Brain microvascular endothelial cell (primary cell): ENCODE measurements around the gene TEX2.
"Not testable (repeated sequence)": the region's sequence is repeated elsewhere in the genome, so short reads cannot be mapped to it uniquely, and the experiment has no call there.

ENCODE experiments used
- DNase-seq: peaks from one replicate; pipeline ENCODE4 v3.0.0-alpha.2; 2020
- H3K27ac ChIP-seq: fragments of 250-450 bp; sonication (Bioruptor Pico); 2 replicates; pipeline ENCODE4 v1.5.1; 2020; ENCODE audit warnings: mild to moderate bottlenecking, moderate library complexity
- H3K27me3 ChIP-seq: fragments of 250-450 bp; sonication (Bioruptor Pico); replicated peaks from 2 replicates; pipeline ENCODE4 v1.5.1; 2020; ENCODE audit warnings: mild to moderate bottlenecking
- H3K36me3 ChIP-seq: fragments of 250-450 bp; sonication (Bioruptor Pico); replicated peaks from 2 replicates; pipeline ENCODE4 v1.5.1; 2020; ENCODE audit warnings: mild to moderate bottlenecking
- H3K4me3 ChIP-seq: 2 replicates; pipeline ENCODE4 v1.5.1; 2011; ENCODE audit warnings: low read depth, mild to moderate bottlenecking, control low read depth, low read length, moderate library complexity
- in situ Hi-C: cut with HindIII; loops from 2 replicates; pipeline ENCODE4 v1.10.0; 2017; ENCODE audit warnings: low sequenced_read_pairs, low pct_ligation_motif_present
- TF ChIP-seq, protein P1 (sequence below): IDR thresholded peaks from 2 replicates; pipeline ENCODE4 v1.5.1; 2011; ENCODE audit warnings: low read depth, mild to moderate bottlenecking, moderate library complexity, low read length, control low read depth, inconsistent platforms; ENCODE audit errors: missing control alignments

The TEX2 gene

DNA sequence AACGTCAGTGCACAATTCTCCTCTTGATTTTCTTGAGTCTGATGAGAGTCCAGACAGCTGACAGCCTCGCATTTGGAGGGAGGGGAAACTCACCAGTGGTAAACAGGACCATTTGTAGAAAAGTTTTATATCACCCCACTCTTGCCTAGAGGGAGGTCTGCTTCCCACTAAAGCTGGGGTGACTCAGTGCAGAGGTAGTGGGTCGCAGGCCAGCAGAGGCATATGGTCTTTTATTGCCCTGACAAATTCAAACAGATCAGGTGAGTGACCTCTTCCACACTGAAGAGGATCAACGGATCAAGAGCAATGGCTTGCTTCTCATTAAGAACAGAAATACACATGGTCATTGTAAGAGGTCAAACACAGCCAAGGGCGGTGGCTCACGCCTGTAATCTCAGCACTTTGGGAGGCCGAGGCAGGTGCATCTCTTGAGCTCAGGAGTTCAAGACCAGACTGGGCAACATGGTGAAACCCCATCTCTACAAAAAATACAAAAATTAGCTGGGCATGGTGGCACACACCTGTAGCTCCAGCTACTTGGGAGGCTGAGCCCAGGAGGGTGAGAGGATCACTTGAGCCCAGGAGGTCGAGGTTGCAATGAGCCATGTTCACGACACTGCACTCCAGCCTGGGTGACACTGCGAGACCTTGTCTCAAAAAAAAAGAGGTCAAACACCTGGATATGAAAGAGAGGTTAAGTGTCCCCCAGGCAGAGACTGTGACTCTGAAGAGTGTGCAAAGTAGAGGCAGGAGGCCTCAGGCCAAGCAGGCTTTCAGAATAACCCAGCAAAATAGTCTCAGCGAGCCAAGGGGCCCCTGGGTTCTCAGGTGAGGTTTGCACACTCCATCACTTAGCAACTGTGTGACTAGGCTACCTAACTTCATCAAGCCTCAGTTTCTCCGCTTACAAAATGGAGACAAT, 76.6 kb downstream of the TEX2 start:
- in situ Hi-C loops, result no loop called here
- DNase-seq, result no peak
- Histone ChIP-seq H3K36me3 (no peaks in the 10 kb centered on the region), H3K27me3 (no peaks in the 10 kb centered on the region), H3K4me3 (no peak overlapping the region), H3K27ac (no peak overlapping the region)
- TF ChIP-seq, protein P1, sequence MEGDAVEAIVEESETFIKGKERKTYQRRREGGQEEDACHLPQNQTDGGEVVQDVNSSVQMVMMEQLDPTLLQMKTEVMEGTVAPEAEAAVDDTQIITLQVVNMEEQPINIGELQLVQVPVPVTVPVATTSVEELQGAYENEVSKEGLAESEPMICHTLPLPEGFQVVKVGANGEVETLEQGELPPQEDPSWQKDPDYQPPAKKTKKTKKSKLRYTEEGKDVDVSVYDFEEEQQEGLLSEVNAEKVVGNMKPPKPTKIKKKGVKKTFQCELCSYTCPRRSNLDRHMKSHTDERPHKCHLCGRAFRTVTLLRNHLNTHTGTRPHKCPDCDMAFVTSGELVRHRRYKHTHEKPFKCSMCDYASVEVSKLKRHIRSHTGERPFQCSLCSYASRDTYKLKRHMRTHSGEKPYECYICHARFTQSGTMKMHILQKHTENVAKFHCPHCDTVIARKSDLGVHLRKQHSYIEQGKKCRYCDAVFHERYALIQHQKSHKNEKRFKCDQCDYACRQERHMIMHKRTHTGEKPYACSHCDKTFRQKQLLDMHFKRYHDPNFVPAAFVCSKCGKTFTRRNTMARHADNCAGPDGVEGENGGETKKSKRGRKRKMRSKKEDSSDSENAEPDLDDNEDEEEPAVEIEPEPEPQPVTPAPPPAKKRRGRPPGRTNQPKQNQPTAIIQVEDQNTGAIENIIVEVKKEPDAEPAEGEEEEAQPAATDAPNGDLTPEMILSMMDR, result no peak

DNA sequence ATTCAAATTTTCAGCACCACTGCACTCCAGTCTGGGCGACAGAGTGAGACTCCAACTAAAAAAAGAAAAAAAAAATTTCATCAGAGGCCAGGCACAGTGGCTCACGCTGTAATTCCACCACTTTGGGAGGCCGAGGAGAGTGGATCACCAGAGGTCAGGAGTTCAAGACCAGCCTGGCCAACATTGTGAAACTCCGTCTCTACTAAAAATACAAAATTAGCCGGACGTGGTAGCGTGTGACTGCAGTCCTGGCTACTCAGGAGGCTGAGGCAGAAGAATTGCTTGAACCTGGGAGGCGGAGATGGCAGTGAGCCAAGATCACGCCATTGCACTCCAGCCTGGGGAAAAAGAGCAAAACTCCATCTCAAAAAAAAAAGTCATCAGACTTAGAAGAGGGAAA, 77.5 kb downstream of the TEX2 start:
- not testable (repeated sequence) for H3K27ac ChIP-seq

DNA sequence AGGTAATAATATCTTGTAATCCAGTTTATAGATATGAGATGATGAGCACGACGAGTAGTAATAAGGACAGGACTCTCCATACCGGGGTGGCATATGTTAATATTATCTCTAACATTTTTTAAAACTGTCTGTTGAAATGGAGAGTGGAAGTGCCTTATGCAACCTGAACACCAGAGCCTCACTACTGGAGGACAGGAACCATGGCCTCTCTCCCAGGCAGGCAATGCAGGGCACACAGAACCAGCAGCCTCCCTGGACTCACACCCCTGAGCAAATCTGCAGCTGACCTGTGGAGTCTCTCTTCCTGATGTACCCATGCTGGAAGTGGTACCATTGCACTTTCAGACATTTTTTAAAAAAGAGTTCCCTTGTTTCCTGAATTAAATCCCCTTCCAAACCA, 78.0 kb downstream of the TEX2 start:
- TF ChIP-seq, protein P1, result no peak
- no peak for DNase-seq
- Histone ChIP-seq H3K27me3 (no peaks in the 10 kb centered on the region), H3K4me3 (no peak overlapping the region), H3K36me3 (no peaks in the 10 kb centered on the region), H3K27ac (no peak overlapping the region)
- in situ Hi-C loops, result no loop called here

More for the DNA sequence above, 77.5 kb downstream of the TEX2 start:
- H3K36me3 ChIP-seq, H3K4me3 ChIP-seq, H3K27me3 ChIP-seq, in situ Hi-C loops: not testable (repeated sequence)
- DNase-seq, result peak; percentile 19

DNA sequence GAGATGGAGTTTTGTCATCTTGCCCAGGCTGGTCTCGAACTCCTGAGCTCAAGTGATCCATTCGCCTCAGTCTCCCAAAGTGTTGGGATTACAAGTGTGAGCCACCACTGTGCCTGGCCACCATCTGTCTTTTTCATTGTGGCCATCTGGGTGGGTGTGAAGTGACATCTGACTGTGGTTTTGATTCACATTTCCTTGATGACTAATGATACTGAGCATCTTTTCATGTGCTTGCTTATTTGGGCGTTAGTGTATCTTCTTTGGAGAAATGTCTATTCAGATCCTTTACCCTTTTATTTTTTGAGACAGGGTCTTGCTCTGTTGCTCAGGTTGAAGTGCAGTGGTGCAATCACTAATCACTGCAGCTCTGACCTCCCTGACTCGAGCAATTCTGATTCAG, 79.2 kb downstream of the TEX2 start:
- TF ChIP-seq, protein P1, result no peak
- peak; percentile 40 for DNase-seq
- in situ Hi-C loops, result no loop called here

DNA sequence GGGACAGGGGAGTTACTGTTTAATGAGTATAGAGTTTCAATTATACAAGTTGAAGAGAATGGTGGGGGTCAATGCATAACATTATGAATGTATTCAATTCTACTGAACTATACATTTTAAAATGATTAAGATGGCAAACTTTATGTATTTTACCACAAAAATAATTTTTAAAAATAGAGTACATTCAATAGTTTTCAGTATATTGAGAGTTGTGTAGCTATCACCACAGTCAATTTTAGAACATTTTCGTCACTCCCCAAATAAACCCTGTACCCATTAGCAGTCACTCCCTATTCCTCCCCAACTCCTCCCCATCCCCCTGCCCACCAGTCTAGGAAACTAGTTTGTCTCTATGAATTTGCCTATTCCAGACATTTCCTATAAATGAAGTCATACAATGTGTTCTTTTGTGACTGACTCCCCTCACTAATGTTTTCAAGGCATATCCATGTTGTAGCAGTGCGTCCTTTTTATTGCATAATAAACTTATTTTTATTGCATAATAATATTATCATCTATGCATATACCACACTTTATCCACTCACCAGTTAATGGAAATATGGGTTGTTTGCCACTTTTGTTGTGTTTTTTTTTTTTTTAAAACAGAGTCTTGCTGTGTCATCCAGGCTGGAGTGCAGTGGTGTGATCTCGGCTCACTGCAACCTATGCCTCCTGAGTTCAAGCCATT, 80.6 kb downstream of the TEX2 start:
- TF ChIP-seq, protein P1, result no peak
- Histone ChIP-seq H3K27me3 (no peaks in the 10 kb centered on the region), H3K27ac (no peak overlapping the region), H3K36me3 (no peaks in the 10 kb centered on the region), H3K4me3 (no peak overlapping the region)
- in situ Hi-C loops, result no loop called here
- no peak for DNase-seq

More for the DNA sequence above, 79.2 kb downstream of the TEX2 start:
- H3K27ac ChIP-seq, result no peak overlapping the region
- no peaks in the 10 kb centered on the region for H3K27me3 ChIP-seq
- no peak overlapping the region for H3K4me3 ChIP-seq
- no peaks in the 10 kb centered on the region for H3K36me3 ChIP-seq
